Activated T-helper 1 cell treated with Interleukin-2 at 50 U/mL for 16 hours (primary cell): ENCODE measurements around the gene MFAP2.
"Not testable (repeated sequence)": the region's sequence is repeated elsewhere in the genome, so short reads cannot be mapped to it uniquely, and the experiment has no call there.

Experiments used
- DNase-seq: peaks from one replicate; pipeline ENCODE4 v3.0.0-alpha.2; 2020; ENCODE audit warnings: low read depth

The MFAP2 gene

DNA sequence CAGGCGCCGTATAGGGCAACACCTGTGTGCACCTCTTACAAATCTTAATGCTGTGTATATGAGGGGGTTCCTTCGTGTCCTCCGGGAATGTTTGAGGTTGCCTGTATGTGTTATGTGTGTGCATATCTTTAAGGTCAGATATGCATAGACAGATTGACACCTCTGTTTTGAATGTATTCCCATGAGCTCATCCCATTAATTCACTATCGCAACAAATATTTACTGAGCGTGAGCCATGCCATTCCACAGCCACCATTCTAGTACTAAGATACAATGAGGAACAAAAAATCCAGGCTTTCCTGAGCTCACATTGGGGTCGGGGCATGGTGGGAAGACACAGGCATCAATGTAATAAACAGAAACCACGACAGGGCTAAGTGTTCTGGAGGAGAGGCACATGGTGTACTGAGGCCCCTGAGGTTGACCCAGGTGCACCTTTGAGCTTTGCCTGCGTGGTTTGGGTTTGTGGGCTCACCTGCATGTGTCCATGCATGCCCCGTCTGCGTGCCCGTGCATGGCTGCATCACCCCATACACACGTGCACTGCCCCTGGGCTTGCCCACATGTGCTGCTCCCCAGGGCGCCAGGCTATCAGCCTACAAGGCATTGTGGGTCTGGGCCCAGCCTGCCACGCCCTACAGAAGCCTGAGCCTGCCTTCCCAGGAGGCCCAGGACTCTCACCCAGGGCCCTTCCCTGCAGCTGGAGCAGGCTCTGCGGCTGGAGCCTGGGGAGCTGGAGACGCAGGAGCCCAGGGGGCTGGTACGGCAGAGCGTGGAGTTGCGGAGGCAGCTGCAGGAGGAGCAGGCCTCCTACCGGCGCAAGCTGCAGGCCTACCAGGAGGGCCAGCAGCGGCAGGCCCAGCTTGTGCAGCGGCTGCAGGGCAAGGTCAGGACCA, 51.0 kb downstream of the MFAP2 start:
- DNase-seq, result not testable (repeated sequence)

DNA sequence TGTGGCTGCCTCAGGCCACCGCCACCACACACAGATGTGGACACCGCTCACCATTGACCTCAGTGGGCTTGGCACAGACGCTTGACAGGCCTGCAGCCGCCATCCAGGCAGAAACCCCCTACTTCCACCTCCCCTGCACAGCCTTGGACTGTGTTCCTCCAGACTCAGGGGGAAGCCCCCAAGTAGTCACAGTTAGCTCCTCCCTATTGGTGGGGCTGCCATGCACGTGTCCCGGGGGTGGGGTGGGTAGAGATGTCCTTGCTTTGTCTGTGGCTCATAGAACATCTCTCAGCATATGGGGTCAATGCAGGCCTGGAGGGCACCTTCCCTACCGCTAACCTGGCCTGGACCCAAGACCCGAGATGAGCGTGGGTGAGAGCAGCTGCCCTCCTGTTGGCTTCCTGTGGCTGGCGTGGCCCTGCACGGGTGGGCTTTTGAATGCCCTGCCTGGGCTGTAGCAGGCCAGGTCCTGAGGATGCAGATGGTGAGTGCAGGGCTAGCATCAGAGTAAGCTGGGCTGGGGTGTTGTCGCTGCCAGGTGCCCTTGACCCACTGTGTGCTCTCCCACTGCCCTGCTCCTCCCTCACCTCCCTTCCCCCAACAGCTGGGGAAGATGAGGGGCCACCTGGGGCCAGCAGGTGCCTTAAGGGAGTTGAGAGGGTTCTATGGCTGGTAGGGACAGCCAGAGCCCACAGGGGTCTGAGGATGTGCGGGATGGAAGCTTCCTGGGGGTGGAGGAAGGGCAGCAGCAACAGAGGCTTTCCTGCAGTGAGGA, 52.5 kb downstream of the MFAP2 start:
- no peak for DNase-seq

DNA sequence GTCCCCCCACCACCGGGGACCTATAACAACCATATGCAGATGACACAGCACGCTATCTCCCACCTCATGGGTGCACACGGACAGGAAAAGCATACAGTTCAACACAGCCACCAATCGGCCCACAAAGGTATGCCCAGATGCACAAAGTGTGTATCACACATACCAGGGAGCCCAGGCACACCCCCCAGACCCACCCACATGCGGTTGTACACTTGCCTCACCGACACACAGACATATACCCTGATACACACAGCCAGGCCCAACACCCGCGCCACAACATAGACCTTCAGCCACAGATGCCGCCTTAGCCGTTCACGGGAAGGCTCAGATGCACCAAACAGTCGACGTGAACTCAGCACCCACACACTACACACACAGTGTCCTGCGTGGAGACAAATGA, 53.2 kb downstream of the MFAP2 start:
- no peak for DNase-seq

DNA sequence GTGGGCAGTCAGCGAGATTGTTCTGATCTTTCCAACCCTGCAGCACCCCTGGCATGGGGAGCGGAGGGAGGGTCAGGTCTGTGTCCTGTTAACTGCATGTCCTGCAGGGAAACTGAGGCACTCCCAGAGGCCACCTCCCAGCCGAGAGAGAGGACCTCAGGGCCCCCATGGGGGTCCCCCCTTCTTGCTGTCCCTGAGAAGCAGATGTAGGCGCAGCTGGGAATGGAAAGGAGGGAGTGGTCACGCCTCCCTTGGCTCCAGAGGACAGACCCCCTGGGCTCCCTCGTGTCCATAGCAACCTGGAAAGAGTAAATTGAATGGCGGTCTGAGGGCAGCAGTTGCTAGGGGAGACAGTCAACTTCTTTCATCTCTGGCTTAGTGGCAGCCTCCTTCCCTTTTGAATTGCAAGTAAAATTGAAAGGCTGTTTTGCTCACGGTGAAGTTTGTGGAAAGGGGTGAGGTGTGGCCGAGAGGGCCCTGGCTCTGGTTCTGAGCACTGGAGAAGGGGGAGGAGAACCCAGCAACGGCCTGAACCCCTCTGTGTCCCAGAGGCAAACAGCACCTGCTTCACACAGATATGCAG, 53.8 kb downstream of the MFAP2 start:
- no peak for DNase-seq

DNA sequence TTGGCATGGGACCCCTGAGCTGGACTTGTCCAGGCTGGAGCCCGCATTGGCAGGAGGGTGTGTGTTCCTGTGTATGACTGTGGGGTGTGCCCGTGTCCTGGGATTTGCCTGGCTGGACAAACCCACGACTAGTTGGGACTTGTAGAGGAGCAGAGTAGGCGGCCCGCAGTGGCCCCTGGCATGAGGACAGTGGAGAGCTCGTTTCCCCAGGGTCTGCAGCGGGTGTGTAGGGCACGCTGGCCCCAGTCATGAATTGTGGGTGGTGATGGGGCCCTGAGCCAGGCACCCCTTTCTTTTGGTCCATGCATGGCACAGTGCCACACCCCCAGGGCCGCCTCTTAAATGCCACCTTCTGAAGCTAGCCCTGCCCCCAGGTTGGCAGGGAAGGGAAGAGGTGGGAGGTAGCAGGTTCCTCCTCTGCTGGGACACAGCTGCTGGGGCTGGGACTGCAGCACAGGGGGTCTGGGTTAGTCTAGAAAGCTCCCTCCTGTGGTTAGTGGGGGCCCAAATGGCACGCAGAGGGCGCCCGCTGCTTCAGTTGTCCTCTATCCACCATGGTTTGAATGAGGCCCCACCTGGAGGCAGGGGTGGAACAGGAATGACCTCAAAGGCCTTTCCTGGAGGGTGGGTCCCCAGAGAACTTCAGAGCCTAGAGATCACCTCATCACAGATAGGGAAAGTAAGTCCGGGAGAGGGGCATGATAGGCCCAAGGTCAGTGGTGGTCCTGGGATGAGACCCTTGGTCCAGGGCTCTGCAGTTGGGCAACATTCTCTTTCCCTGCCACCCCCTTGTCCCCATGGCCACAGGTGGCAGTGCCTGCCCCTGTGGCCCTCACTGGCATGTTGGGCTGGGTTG, 54.6 kb downstream of the MFAP2 start:
- DNase-seq, result no peak

DNA sequence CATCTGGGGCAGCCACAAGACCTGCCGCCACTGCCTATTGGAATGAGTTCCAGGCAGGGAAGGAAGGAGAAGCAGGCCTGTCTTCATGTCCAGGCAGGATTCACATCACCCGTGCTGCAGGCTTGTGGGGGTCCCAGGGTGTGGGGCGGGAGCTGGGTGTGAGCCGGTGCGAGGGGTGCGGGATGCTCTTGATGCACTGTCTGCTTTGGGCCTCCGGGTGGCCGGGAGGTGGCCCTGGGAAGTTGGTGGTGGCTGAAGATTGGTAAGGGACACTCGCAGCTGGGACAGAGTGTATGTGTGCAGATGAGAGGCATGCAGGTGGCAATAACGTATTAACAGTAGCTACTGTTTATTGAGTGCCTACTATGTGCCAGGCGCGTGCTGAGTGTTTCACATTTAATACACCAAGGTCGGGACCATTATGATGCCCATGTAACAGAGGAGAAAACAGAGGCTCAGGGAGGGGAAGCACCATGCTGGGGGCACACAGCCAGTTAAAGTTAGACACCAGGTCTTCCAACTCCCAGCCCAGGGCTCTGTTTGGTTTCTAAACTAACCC, 55.4 kb downstream of the MFAP2 start:
- no peak for DNase-seq
